Measurements from ENCODE around the gene PDE6C. TPM values are rescaled to one million over a fixed set of nuclear protein-coding genes. Genes with fewer than 3 reads are reported as not detected.

PDE6C gene
- total and polyA plus RNA-seq, 2 of the 8 experiments (the other 6 are each of a cell fraction or from before 2014, with no cell fraction given), result not detected

GRCh38 chr10:93701866-93702209 is 89.5 kb downstream of the PDE6C start:
- FAIRE-seq (no peak), DNase-seq (ENCODE audit: low read depth in 1 of 2, low spot score in 2 of 2) (no peak)
- Histone ChIP-seq H3K4me1 (replicated peaks in 1 of 4; ENCODE audit: control insufficient read depth in 3 of 4, insufficient read depth in 4 of 4, low read length in 3 of 4) (peaks cover 0 to 3% (median 1%) of the 10 kb centered on the region in 4 experiments; a peak in 1 of 7 replicates), H4K8ac (ENCODE audit: extremely low read depth, insufficient read depth, low read length) (no peak overlapping the region), H4K5ac (ENCODE audit: insufficient read length, low read depth, low read length) (no peak overlapping the region), H2BK12ac (ENCODE audit: low read depth, low read length) (no peak overlapping the region), H3K9ac (replicated peaks in 1 of 4; ENCODE audit: extremely low read depth in 1 of 4, low read depth in 3 of 4, low read length in 3 of 4) (peak overlapping the region; percentile 34 to 73 (median 62)), H2AK5ac (ENCODE audit: low read depth, low read length) (no peak overlapping the region), H2AFZ (ENCODE audit: low read length) (peak overlapping the region; percentile 71), H3K23me2 (ENCODE audit: low read depth, low read length) (peaks cover 8% of the 10 kb centered on the region; the same call in 1 of the 2 replicates), H3K4me2 (ENCODE audit: insufficient read depth in 1 of 2, low read depth in 2 of 2, low read length in 2 of 2) (peak overlapping the region; percentile 77 to 85), H3K27me3 (replicated peaks in 1 of 4; ENCODE audit: control insufficient read depth in 3 of 4, extremely low read depth in 1 of 4, insufficient read depth in 3 of 4, low read length in 3 of 4) (no peaks in the 10 kb centered on the region), H2BK15ac (ENCODE audit: low read length) (no peak overlapping the region), H3K14ac (ENCODE audit: insufficient read length) (no peak overlapping the region), H3K9me3 (ENCODE audit: insufficient read depth in 2 of 2, low read depth in 1 of 2, low read length in 1 of 2) (no peaks in the 10 kb centered on the region), H2BK5ac (ENCODE audit: low read depth, low read length) (no peak overlapping the region), H3K79me2 (ENCODE audit: control insufficient read depth in 1 of 2, insufficient read depth in 2 of 2, low read length in 2 of 2) (peaks cover 0 to 3% of the 10 kb centered on the region in 2 experiments; a peak in 2 of 4 replicates), H3K23ac (ENCODE audit: insufficient read length) (no peak overlapping the region), H3K56ac (replicated peaks; ENCODE audit: insufficient read length, low read depth, low read length) (no peak overlapping the region), H4K91ac (replicated peaks; ENCODE audit: insufficient read length, low read length) (no peak overlapping the region), H4K20me1 (replicated peaks in 1 of 2; ENCODE audit: control insufficient read depth in 1 of 2, insufficient read depth in 2 of 2, low read length in 2 of 2) (no peaks in the 10 kb centered on the region), H2BK20ac (ENCODE audit: low read length) (no peak overlapping the region), H3K4me3 (ENCODE audit: extremely low read depth in 1 of 4, insufficient read depth in 2 of 4, low read depth in 3 of 4, low read length in 4 of 4) (peak overlapping the region; percentile 76 to 85 (median 77)), H3K4ac (replicated peaks; ENCODE audit: insufficient read length, low read depth, low read length) (no peak overlapping the region), H3K27ac (ENCODE audit: low read depth, low read length) (0 out of 2 replicates have a peak overlapping the region, but pooled peaks have one; percentile 24), H3K18ac (ENCODE audit: extremely low read depth, low read length) (no peak overlapping the region), H2BK120ac (replicated peaks; ENCODE audit: low read depth, low read length) (no peak overlapping the region), H3K79me1 (ENCODE audit: low read depth, low read length) (no peaks in the 10 kb centered on the region), H3K36me3 (ENCODE audit: control insufficient read depth in 2 of 4, insufficient read depth in 4 of 4, low read length in 3 of 4) (peaks cover 0 to 28% (median 12%) of the 10 kb centered on the region in 4 experiments; a peak in 5 of 8 replicates)
- ChIA-PET CTCF (ENCODE audit: partially characterized antibody) (interaction anchor here (0.7 to 3.1 kb wide), 10 partner anchors 17 to 437 kb away, joined by 3 to 15 read pairs (median 4); no protein-coding TSS in a partner anchor), POLR2A (ENCODE audit: partially characterized antibody) (interaction anchor here (1.0 to 1.8 kb wide), 4 partner anchors 9 to 44 kb away, joined by 3 to 6 read pairs (median 4); no protein-coding TSS in a partner anchor)
- 10% methylated on average over 9 of the region's 9 CpGs; no CpG with 5 or more reads in 1 of the 2 experiments for WGBS, 2 experiments (ENCODE audit: extremely low coverage in 1 of 2, insufficient coverage in 1 of 2, insufficient read length in 1 of 2, insufficient replicate concordance in 2 of 2, low coverage in 1 of 2, low lambda C conversion rate in 2 of 2, missing lambda C conversion rate in 1 of 2)
- TF ChIP-seq SUZ12 (IDR thresholded peaks at IDR 0.05; ENCODE audit: low read length) (no peak), RNF2 (IDR thresholded peaks at IDR 0.05; ENCODE audit: borderline replicate concordance, low read depth, low read length, missing control alignments, poor library complexity, severe bottlenecking) (no peak), EZH2 (IDR thresholded peaks at IDR 0.05; ENCODE audit: low read depth, low read length, severe bottlenecking) (no peak), ATF3 (IDR thresholded peaks at IDR 0.05; ENCODE audit: insufficient read depth, low read depth, low read length) (no peak), BRCA1 (IDR thresholded peaks at IDR 0.05; ENCODE audit: low read depth, low read length) (no peak), JUND (IDR thresholded peaks at IDR 0.05; ENCODE audit: low read length) (no peak), CBX5 (IDR thresholded peaks at IDR 0.05; ENCODE audit: low read depth, low read length) (no peak), RAD21 (IDR thresholded peaks at IDR 0.05 in 1 of 2, conservative IDR thresholded peaks at IDR 0.05 in 1 of 2; ENCODE audit: low read depth in 2 of 2, low read length in 2 of 2) (no peak), GTF2F1 (IDR thresholded peaks at IDR 0.05; ENCODE audit: borderline replicate concordance, low read depth, low read length) (no peak), CREB1 (IDR thresholded peaks at IDR 0.05) (no peak), SP4 (IDR thresholded peaks at IDR 0.05; ENCODE audit: low read length) (no peak), KDM5A (IDR thresholded peaks at IDR 0.05; ENCODE audit: low read length) (no peak)

Data from H1 (cell line).